CD4-positive, alpha-beta T cell treated with Interleukin-4 for 4 hours (primary cell): ENCODE data around the gene ARL3.
"Not testable (repeated sequence)": the region's sequence is repeated elsewhere in the genome, so short reads cannot be mapped to it uniquely, and the experiment has no call there.

Experiments used
- DNase-seq: peaks from one replicate; pipeline ENCODE4 v3.0.0-alpha.2; 2020

ARL3 gene

GRCh38 chr10:102701796-102702195 is 12.4 kb downstream of the ARL3 start:
- DNase-seq: no peak

- DNase-seq: no peak
Observed at GRCh38 chr10:102701272-102701671, 12.9 kb downstream of the ARL3 start.

GRCh38 chr10:102698894-102699293 is 15.3 kb downstream of the ARL3 start:
- no peak for DNase-seq

- DNase-seq: no peak
Observed at GRCh38 chr10:102696736-102697135, 17.5 kb downstream of the ARL3 start.

- DNase-seq: not testable (repeated sequence)
Observed at GRCh38 chr10:102695401-102695800, 18.8 kb downstream of the ARL3 start.

GRCh38 chr10:102691285-102692066 is 22.7 kb downstream of the ARL3 start:
- DNase-seq: no peak

GRCh38 chr10:102683736-102684135 is 30.5 kb downstream of the ARL3 start:
- no peak for DNase-seq

- no peak for DNase-seq
Observed at GRCh38 chr10:102682981-102683380, 31.2 kb downstream of the ARL3 start.

- DNase-seq: no peak
Observed at GRCh38 chr10:102682416-102682815, 31.8 kb downstream of the ARL3 start.

GRCh38 chr10:102681696-102682095 is 32.5 kb downstream of the ARL3 start:
- DNase-seq: no peak

GRCh38 chr10:102679596-102679995 is 34.6 kb downstream of the ARL3 start:
- no peak for DNase-seq

GRCh38 chr10:102678842-102679289 is 35.3 kb downstream of the ARL3 start:
- peak; percentile 22 for DNase-seq

GRCh38 chr10:102678068-102678400 is 36.2 kb downstream of the ARL3 start:
- DNase-seq: no peak

- no peak for DNase-seq
Observed at GRCh38 chr10:102677331-102678067, 36.7 kb downstream of the ARL3 start.

- DNase-seq: no peak
Observed at GRCh38 chr10:102676534-102677315, 37.5 kb downstream of the ARL3 start.

GRCh38 chr10:102675666-102676533 is 38.3 kb downstream of the ARL3 start:
- no peak for DNase-seq

GRCh38 chr10:102675011-102675665 is 39.1 kb downstream of the ARL3 start:
- no peak for DNase-seq

GRCh38 chr10:102674566-102674965 is 39.6 kb downstream of the ARL3 start:
- DNase-seq: peak; percentile 41

GRCh38 chr10:102673819-102674511 is 40.2 kb downstream of the ARL3 start:
- peak; percentile 88 for DNase-seq

GRCh38 chr10:102673236-102673818 is 40.9 kb downstream of the ARL3 start:
- no peak for DNase-seq

- no peak for DNase-seq
Observed at GRCh38 chr10:102670871-102671434, 43.2 kb downstream of the ARL3 start.
